Loucy (cell line): ENCODE measurements around the gene PPP1R15B.

Source experiments
- H2AFZ ChIP-seq: fragments of 200-600 bp; sonication (generic); 2 replicates; pipeline ENCODE4 v1.6.0; 2016; ENCODE audit warnings: antibody characterized with exemption, mild to moderate bottlenecking, low read length, moderate library complexity
- H3F3A ChIP-seq: fragments of 200-600 bp; 2 replicates; pipeline ENCODE4 v1.6.0; 2016; ENCODE audit warnings: antibody characterized with exemption, low read depth, mild to moderate bottlenecking
- H3K27me3 ChIP-seq: fragments of 200-600 bp; sonication (generic); 2 replicates; pipeline ENCODE4 v1.6.1; 2014; ENCODE audit warnings: low read length, mild to moderate bottlenecking; ENCODE audit not compliant: insufficient read depth, poor library complexity, severe bottlenecking
- H3K36me3 ChIP-seq: fragments of 200-600 bp; sonication (generic); 2 replicates; pipeline ENCODE4 v1.6.1; 2016; ENCODE audit warnings: low read length; ENCODE audit not compliant: insufficient read depth
- H3K4me1 ChIP-seq: fragments of 200-600 bp; sonication (generic); 2 replicates; pipeline ENCODE4 v1.5.1; 2014; ENCODE audit warnings: low read length, mild to moderate bottlenecking; ENCODE audit not compliant: insufficient read depth, poor library complexity, severe bottlenecking
- H3K4me2 ChIP-seq: fragments of 200-600 bp; sonication (generic); 2 replicates; pipeline ENCODE4 v1.6.0; 2014; ENCODE audit warnings: antibody characterized with exemption, low read length, low read depth, mild to moderate bottlenecking; ENCODE audit not compliant: poor library complexity, severe bottlenecking
- H3K4me3 ChIP-seq: fragments of 200-600 bp; sonication (generic); 2 replicates; pipeline ENCODE4 v1.5.1; 2014; ENCODE audit warnings: low read length, mild to moderate bottlenecking, mixed read lengths; ENCODE audit not compliant: poor library complexity, severe bottlenecking
- H3K79me2 ChIP-seq: fragments of 200-600 bp; sonication (generic); 2 replicates; pipeline ENCODE4 v1.6.1; 2014; ENCODE audit warnings: low read length; ENCODE audit not compliant: insufficient read depth
- H3K9ac ChIP-seq: fragments of 200-600 bp; sonication (generic); 2 replicates; pipeline ENCODE4 v1.6.0; 2014; ENCODE audit warnings: mild to moderate bottlenecking, low read depth, low read length, moderate library complexity; ENCODE audit not compliant: poor library complexity, severe bottlenecking
- H3K9me2 ChIP-seq: fragments of 200-600 bp; sonication (generic); replicated peaks from 2 replicates; pipeline ENCODE4 v1.6.1; 2016; ENCODE audit warnings: low read depth, low read length, mixed read lengths
- H3K9me3 ChIP-seq: fragments of 200-600 bp; sonication (generic); 2 replicates; pipeline ENCODE4 v1.6.1; 2014; ENCODE audit warnings: mild to moderate bottlenecking, antibody characterized with exemption, low read length, low read depth; ENCODE audit not compliant: insufficient read depth
- H4K20me1 ChIP-seq: fragments of 200-600 bp; sonication (generic); 2 replicates; pipeline ENCODE4 v1.6.0; 2014; ENCODE audit warnings: antibody characterized with exemption, low read length, mild to moderate bottlenecking; ENCODE audit not compliant: insufficient read depth, poor library complexity, severe bottlenecking
- CTCF ChIP-seq: fragments of 200-600 bp; sonication (generic); conservative IDR thresholded peaks from 2 replicates; pipeline ENCODE4 v1.5.1; 2014; ENCODE audit warnings: mild to moderate bottlenecking, antibody characterized with exemption, low read length
- EZH2phosphoT487 ChIP-seq: fragments of 200-600 bp; IDR thresholded peaks from 2 replicates; pipeline ENCODE4 v1.6.1; 2018; ENCODE audit warnings: antibody characterized with exemption, mild to moderate bottlenecking, moderate library complexity, borderline replicate concordance

The PPP1R15B gene

GRCh38 chr1:204411451-204412204 lies at the start of gene PPP1R15B:
Gene PPP1R15B, minus strand, starts transcription at chr1:204411817. Its CDS starts 406 bp downstream, at chr1:204411411.
- Histone ChIP-seq H3K9ac (peak within 1 kb of the TSS; percentile 99), H3K9me2 (no peaks in the 10 kb centered on the region), H3K9me3 (no peaks in the 10 kb centered on the region), H3K4me1 (peaks cover 21% of the 10 kb centered on the region), H3K79me2 (peaks cover 50% of the 10 kb centered on the region), H2AFZ (peak within 1 kb of the TSS; percentile 91), H3K4me3 (peak within 1 kb of the TSS; percentile 99), H3K4me2 (peak within 1 kb of the TSS; percentile 83), H3K36me3 (no peaks in the 10 kb centered on the region), H3F3A (no peaks in the 10 kb centered on the region), H3K27me3 (peaks cover 8% of the 10 kb centered on the region), H4K20me1 (peaks cover 46% of the 10 kb centered on the region)
- TF ChIP-seq EZH2phosphoT487 (no peak), CTCF (no peak)

GRCh38 chr1:204460346-204460745 lies 48.7 kb upstream of the PPP1R15B start:
- peak overlapping the region; percentile 69 for H3K9ac ChIP-seq
- peak overlapping the region; percentile 70 for H3K4me2 ChIP-seq
- TF ChIP-seq CTCF (no peak), EZH2phosphoT487 (no peak)
- H3K79me2 ChIP-seq: peaks cover 6% of the 10 kb centered on the region; the same call in 1 of the 2 replicates
- H3K9me2 ChIP-seq: no peaks in the 10 kb centered on the region
- no peaks in the 10 kb centered on the region for H3K27me3 ChIP-seq
- H3F3A ChIP-seq: peaks cover 17% of the 10 kb centered on the region
- H3K4me1 ChIP-seq: peaks cover 64% of the 10 kb centered on the region
- no peaks in the 10 kb centered on the region for H4K20me1 ChIP-seq
- H3K36me3 ChIP-seq: peaks cover 36% of the 10 kb centered on the region; the same call in 1 of the 2 replicates
- peak overlapping the region; percentile 54 for H3K4me3 ChIP-seq
- no peak overlapping the region for H2AFZ ChIP-seq
- no peaks in the 10 kb centered on the region for H3K9me3 ChIP-seq

DNA sequence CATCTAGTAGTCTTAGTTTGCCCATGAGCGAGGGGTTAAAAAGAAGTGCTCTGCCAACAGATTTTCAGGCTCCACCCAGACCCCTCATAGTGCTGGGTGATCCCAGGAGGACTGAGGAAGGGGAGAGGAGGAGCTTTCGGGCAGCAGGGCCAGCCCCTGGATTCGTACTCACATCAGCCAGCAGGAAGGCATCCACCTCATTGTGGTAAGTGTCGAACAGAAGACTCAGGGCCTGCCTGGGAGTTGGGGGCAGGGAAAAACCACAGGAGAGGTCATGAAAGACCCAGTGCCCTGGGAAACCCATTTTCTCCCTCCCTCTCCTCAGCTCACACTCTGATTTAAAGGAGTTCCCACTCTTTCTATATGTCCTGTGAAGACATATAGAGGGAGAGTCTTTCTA lies 48.1 kb upstream of the PPP1R15B start:
- Histone ChIP-seq H3K9ac (peak overlapping the region; percentile 69), H3K4me1 (peaks cover 58% of the 10 kb centered on the region), H3K9me3 (no peaks in the 10 kb centered on the region), H3K36me3 (peaks cover 41% of the 10 kb centered on the region; the same call in 1 of the 2 replicates), H2AFZ (no peak overlapping the region), H3K27me3 (no peaks in the 10 kb centered on the region), H4K20me1 (no peaks in the 10 kb centered on the region), H3K79me2 (no peaks in the 10 kb centered on the region), H3K9me2 (no peaks in the 10 kb centered on the region), H3F3A (peaks cover 17% of the 10 kb centered on the region), H3K4me2 (peak overlapping the region; percentile 70), H3K4me3 (peak overlapping the region; percentile 54)
- TF ChIP-seq EZH2phosphoT487: no peak
- TF ChIP-seq CTCF: no peak
